ENCODE results near the gene NTN1. TPM values are rescaled to one million over a fixed set of nuclear protein-coding genes. Genes with fewer than 3 reads are reported as not detected.

Gene NTN1
- total RNA-seq, 1 experiment from 2014 or later, result 17.7 TPM

GRCh38 chr17:9195961-9196670 is 174.8 kb downstream of the NTN1 start:
- no peaks in the 10 kb centered on the region for H3K9me2 ChIP-seq (ENCODE audit: insufficient read depth)
- no peaks in the 10 kb centered on the region for H3K9me3 ChIP-seq (ENCODE audit: insufficient read depth, low read depth)
- POLR2A ChIA-PET (ENCODE audit: unreplicated experiment), result interaction anchor here (0.6 kb wide), 2 partner anchors 20 to 22 kb away, joined by 3 to 4 read pairs; no protein-coding TSS in a partner anchor
- intact Hi-C loops (cut with micrococcal nuclease; ENCODE audit: unreplicated experiment), result loop anchor here (5.0 kb wide), 2 partner anchors 124 to 199 kb away; no protein-coding TSS in a partner anchor
- BruUV-seq (replicated peaks), result no TSS peak
- TF ChIP-seq EZH2 (IDR thresholded peaks at IDR 0.05; ENCODE audit: low read depth), result no peak
- TF ChIP-seq CTCF (conservative IDR thresholded peaks at IDR 0.05), result no peak
- no peaks in the 10 kb centered on the region for H3K79me2 ChIP-seq (ENCODE audit: low read depth)
- H4K20me1 ChIP-seq (ENCODE audit: insufficient read depth), result no peaks in the 10 kb centered on the region
- DNase-seq, result peak; percentile 62 to 83
- CTCF ChIA-PET, result interaction anchor here (0.6 to 0.9 kb wide), 2 partner anchors 81 to 150 kb away, joined by 3 to 4 read pairs; no protein-coding TSS in a partner anchor
- no peak overlapping the region for H3K4me3 ChIP-seq
- no peak overlapping the region for H2AFZ ChIP-seq
- no peaks in the 10 kb centered on the region for H3K36me3 ChIP-seq (ENCODE audit: low read depth)
- peaks cover 14% of the 10 kb centered on the region for H3K4me1 ChIP-seq (replicated peaks; ENCODE audit: insufficient read depth)
- peak overlapping the region; percentile 33 for H3K4me2 ChIP-seq
- H3K27ac ChIP-seq, result no peak overlapping the region
- no peaks in the 10 kb centered on the region for H3K27me3 ChIP-seq (ENCODE audit: insufficient read depth, low read depth)
- peaks cover 10% of the 10 kb centered on the region; the same call in 1 of the 2 replicates for H3F3A ChIP-seq (ENCODE audit: insufficient read depth, low read depth)

- H3K36me3 ChIP-seq (ENCODE audit: low read depth), result no peaks in the 10 kb centered on the region
- ChIA-PET CTCF (no interaction called here), POLR2A (ENCODE audit: unreplicated experiment) (no interaction called here)
- no peak for TF ChIP-seq CTCF (conservative IDR thresholded peaks at IDR 0.05)
- no peak for TF ChIP-seq EZH2 (IDR thresholded peaks at IDR 0.05; ENCODE audit: low read depth)
- DNase-seq, result no peak
- peaks cover 10% of the 10 kb centered on the region; the same call in 1 of the 2 replicates for H3F3A ChIP-seq (ENCODE audit: insufficient read depth, low read depth)
- H3K4me2 ChIP-seq, result no peak overlapping the region
- no peak overlapping the region for H3K27ac ChIP-seq
- H3K9me2 ChIP-seq (ENCODE audit: insufficient read depth), result no peaks in the 10 kb centered on the region
- no TSS peak for BruUV-seq (replicated peaks)
- no peaks in the 10 kb centered on the region for H4K20me1 ChIP-seq (ENCODE audit: insufficient read depth)
- no peaks in the 10 kb centered on the region for H3K79me2 ChIP-seq (ENCODE audit: low read depth)
- H3K4me1 ChIP-seq (replicated peaks; ENCODE audit: insufficient read depth), result peaks cover 14% of the 10 kb centered on the region
- intact Hi-C loops (cut with micrococcal nuclease; ENCODE audit: unreplicated experiment), result loop anchor here (5.0 kb wide), 2 partner anchors 128 to 203 kb away; no protein-coding TSS in a partner anchor
- no peak overlapping the region for H2AFZ ChIP-seq
- no peak overlapping the region for H3K4me3 ChIP-seq
- no peaks in the 10 kb centered on the region for H3K9me3 ChIP-seq (ENCODE audit: insufficient read depth, low read depth)
- H3K27me3 ChIP-seq (ENCODE audit: insufficient read depth, low read depth), result no peaks in the 10 kb centered on the region
These were observed 178.6 kb downstream of the NTN1 start for GRCh38 chr17:9199571-9200551.

GRCh38 chr17:9200699-9201359 is 179.5 kb downstream of the NTN1 start:
- Histone ChIP-seq H3K27me3 (ENCODE audit: insufficient read depth, low read depth) (no peaks in the 10 kb centered on the region), H3K4me2 (no peak overlapping the region), H3K9me2 (ENCODE audit: insufficient read depth) (no peaks in the 10 kb centered on the region), H3K27ac (no peak overlapping the region), H4K20me1 (ENCODE audit: insufficient read depth) (no peaks in the 10 kb centered on the region), H3K4me3 (no peak overlapping the region), H3K4me1 (replicated peaks; ENCODE audit: insufficient read depth) (peaks cover 14% of the 10 kb centered on the region), H2AFZ (no peak overlapping the region), H3F3A (ENCODE audit: insufficient read depth, low read depth) (peaks cover 10% of the 10 kb centered on the region; the same call in 1 of the 2 replicates), H3K9me3 (ENCODE audit: insufficient read depth, low read depth) (no peaks in the 10 kb centered on the region), H3K79me2 (ENCODE audit: low read depth) (no peaks in the 10 kb centered on the region), H3K36me3 (ENCODE audit: low read depth) (no peaks in the 10 kb centered on the region)
- intact Hi-C loops (cut with micrococcal nuclease; ENCODE audit: unreplicated experiment), result no loop called here
- no peak for DNase-seq
- CTCF ChIA-PET, result no interaction called here
- no TSS peak for BruUV-seq (replicated peaks)
- POLR2A ChIA-PET (ENCODE audit: unreplicated experiment), result interaction anchor here (0.7 kb wide), 1 partner anchor 175 kb away, joined by 3 read pairs; no protein-coding TSS in a partner anchor
- TF ChIP-seq CTCF (conservative IDR thresholded peaks at IDR 0.05) (no peak), EZH2 (IDR thresholded peaks at IDR 0.05; ENCODE audit: low read depth) (no peak)

All from PC-9 (cell line).